Gastroesophageal sphincter (tissue), 4 donors: ENCODE measurements around the gene ITPKB. TPM values are rescaled to one million over a fixed set of nuclear protein-coding genes. Genes with fewer than 3 reads are reported as not detected.
A peak's percentile ranks its signal among the peaks of the same experiment; 100 is the strongest.

Experiments
- ATAC-seq: fragments of 150-250 bp; one replicate; pipeline ENCODE4 v1.9.1; 2016; ENCODE audit warnings: mild to moderate bottlenecking, moderate library complexity
- H3K27ac ChIP-seq, 4 donors: fragments of 200-600 bp; sonication (generic) in 3 of 4; 1 replicate in 3 of 4; 2 replicates in 1 of 4; pipeline ENCODE4 v1.5.1; 2016 to 2019
- H3K27me3 ChIP-seq: fragments of 200-600 bp; sonication (generic); one replicate; pipeline ENCODE4 v1.5.1; 2019
- H3K36me3 ChIP-seq, 2 donors: fragments of 200-600 bp; sonication (generic); one replicate each; pipeline ENCODE4 v1.5.1; 2019; ENCODE audit warnings: control low read depth in 1 of 2
- H3K4me1 ChIP-seq, 3 donors: fragments of 200-600 bp; sonication (generic); 1 replicate in 2 of 3; 2 replicates in 1 of 3; pipeline ENCODE4 v1.5.1; 2016 to 2019; ENCODE audit warnings: control low read depth in 2 of 3
- H3K4me3 ChIP-seq, 2 donors: fragments of 200-600 bp; sonication (generic); one replicate each; pipeline ENCODE4 v1.5.1; 2019; ENCODE audit warnings: mild to moderate bottlenecking in 1 of 2, moderate library complexity in 1 of 2
- H3K9me3 ChIP-seq, 3 donors: fragments of 200-600 bp; sonication (generic); one replicate each; pipeline ENCODE4 v1.5.1; 2017 to 2019; ENCODE audit warnings: control low read depth in 2 of 3
- CTCF ChIP-seq, 4 experiments: fragments of 200-600 bp in 2 of 4; fragments of 450-650 bp in 2 of 4; sonication (generic) in 1 of 4; IDR thresholded peaks; one replicate each; pipeline ENCODE4 v1.5.1; 2017 to 2019; ENCODE audit warnings: antibody characterized with exemption in 4 of 4, mild to moderate bottlenecking in 2 of 4, moderate library complexity in 2 of 4
- EP300 ChIP-seq: sonication (generic); formaldehyde crosslinking; IDR thresholded peaks from one replicate; pipeline ENCODE4 v1.6.1; 2017; ENCODE audit warnings: antibody characterized with exemption, mild to moderate bottlenecking
- POLR2A ChIP-seq, 2 donors: fragments of 450-650 bp; IDR thresholded peaks; one replicate each; pipeline ENCODE4 v1.6.1; 2017; ENCODE audit warnings: antibody characterized with exemption in 2 of 2, mild to moderate bottlenecking in 2 of 2, moderate library complexity in 1 of 2
- POLR2AphosphoS5 ChIP-seq: sonication (generic); formaldehyde crosslinking; IDR thresholded peaks from one replicate; pipeline ENCODE4 v1.6.1; 2017; ENCODE audit warnings: antibody characterized with exemption
- WGBS, 2 donors: methylation state at CpG; one replicate each; pipeline ENCODE4 v1.1.5; 2018; ENCODE audit warnings: low coverage in 1 of 2; 5-methylcytosine and 5-hydroxymethylcytosine counted together
- total RNA-seq, 4 donors: library from RNA; depleted of rRNA; stranded (reverse); fragments of >200 nt; gene quantifications; one replicate each; pipeline ENCODE4 v1.1.0, GENCODE V29; 2016

The ITPKB gene
- total RNA-seq, 4 donors from 2014 or later, result 75.0 to 184 (median 94.2) TPM

DNA sequence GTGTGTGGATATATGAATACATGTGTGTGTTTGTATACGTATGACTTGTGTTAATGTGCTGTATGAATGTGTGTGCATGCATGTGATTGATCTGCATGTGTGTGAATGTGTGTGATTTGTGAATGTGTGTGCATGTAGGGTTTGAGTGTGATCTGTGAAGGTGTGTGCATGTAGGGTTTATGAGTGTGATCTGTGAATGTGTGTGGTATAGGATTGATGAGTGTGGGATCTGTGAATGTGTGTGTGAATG is 102.3 kb downstream of the ITPKB start:
- Histone ChIP-seq H3K4me1 (peaks cover 3 to 42% (median 22%) of the 10 kb centered on the region in 3 donors), H3K9me3 (no peaks in the 10 kb centered on the region), H3K4me3 (no peak overlapping the region), H3K36me3 (peaks cover 0 to 91% of the 10 kb centered on the region in 2 donors), H3K27me3 (no peaks in the 10 kb centered on the region), H3K27ac (peak overlapping the region in 2 of 4 donors; percentile 84 to 87)
- no peak for ATAC-seq
- TF ChIP-seq POLR2A (IDR thresholded peaks at IDR 0.05), result no peak
- no peak for TF ChIP-seq EP300
- no peak for TF ChIP-seq POLR2AphosphoS5
- no peak for TF ChIP-seq CTCF (IDR thresholded peaks at IDR 0.05)
- WGBS, 2 donors, result 55% methylated on average over 1 of the region's 1 CpG; no CpG with 5 or more reads in 1 of the 2 donors

GRCh38 chr1:226635456-226635941 is 103.6 kb downstream of the ITPKB start:
- 91% methylated on average over 4 of the region's 11 CpGs; no CpG with 5 or more reads in 1 of the 2 donors for WGBS, 2 donors
- Histone ChIP-seq H3K36me3 (peaks cover 0 to 87% of the 10 kb centered on the region in 2 donors), H3K4me1 (peaks cover 3 to 51% (median 19%) of the 10 kb centered on the region in 3 donors), H3K9me3 (no peaks in the 10 kb centered on the region), H3K27me3 (no peaks in the 10 kb centered on the region), H3K4me3 (no peak overlapping the region), H3K27ac (peak overlapping the region in 2 of 4 donors; percentile 84 to 87)
- no peak for TF ChIP-seq EP300
- no peak for TF ChIP-seq CTCF (IDR thresholded peaks at IDR 0.05)
- no peak for TF ChIP-seq POLR2A (IDR thresholded peaks at IDR 0.05)
- no peak for TF ChIP-seq POLR2AphosphoS5
- ATAC-seq, result no peak

DNA sequence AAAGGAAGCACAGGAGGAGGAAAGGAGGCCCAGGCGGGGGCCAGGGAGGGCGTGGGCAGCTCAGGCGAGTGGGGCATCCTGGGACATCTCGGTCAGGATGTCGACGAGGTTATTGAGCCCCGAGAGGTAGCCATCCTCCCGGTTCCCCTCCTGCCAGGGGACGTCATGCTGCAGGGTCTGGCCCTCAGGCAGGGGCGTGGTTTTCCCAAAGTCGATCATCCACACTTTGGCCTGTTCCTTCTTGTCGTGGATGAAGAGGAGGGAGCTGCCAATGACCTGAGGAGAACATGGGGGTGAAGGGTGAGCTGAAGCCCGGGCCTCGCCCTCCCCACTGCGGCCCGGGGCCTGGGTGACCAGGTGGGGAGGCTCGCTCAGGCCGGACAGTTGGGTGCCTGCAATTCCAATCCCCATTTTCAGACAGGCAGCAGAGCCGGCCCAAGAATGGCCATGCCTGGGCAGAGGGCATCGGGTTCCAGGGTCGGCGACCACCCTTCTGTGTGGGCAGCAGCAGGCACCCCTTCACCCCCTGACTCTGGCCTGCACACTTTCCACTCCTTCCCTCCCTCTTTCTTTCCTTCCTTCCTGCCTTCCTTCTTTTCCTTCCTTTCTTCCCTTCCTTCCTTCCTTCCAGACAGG is 104.4 kb downstream of the ITPKB start:
- Histone ChIP-seq H3K27me3 (no peaks in the 10 kb centered on the region), H3K9me3 (no peaks in the 10 kb centered on the region), H3K36me3 (peaks cover 0 to 86% of the 10 kb centered on the region in 2 donors), H3K27ac (peak overlapping the region in 2 of 4 donors; percentile 84 to 87), H3K4me1 (peaks cover 3 to 51% (median 19%) of the 10 kb centered on the region in 3 donors), H3K4me3 (no peak overlapping the region)
- WGBS, 2 donors, result 67% methylated on average over 6 of the region's 22 CpGs; no CpG with 5 or more reads in 1 of the 2 donors
- ATAC-seq, result no peak
- TF ChIP-seq CTCF (IDR thresholded peaks at IDR 0.05), result no peak
- no peak for TF ChIP-seq POLR2AphosphoS5
- no peak for TF ChIP-seq EP300
- no peak for TF ChIP-seq POLR2A (IDR thresholded peaks at IDR 0.05)

GRCh38 chr1:226634166-226634588 is 104.9 kb downstream of the ITPKB start:
- H3K27me3 ChIP-seq, result no peaks in the 10 kb centered on the region
- peak; percentile 69 for ATAC-seq

More at GRCh38 chr1:226634166-226634588, 104.9 kb downstream of the ITPKB start:
- Histone ChIP-seq H3K4me1 (peaks cover 3 to 51% (median 19%) of the 10 kb centered on the region in 3 donors), H3K4me3 (no peak overlapping the region), H3K27ac (peak overlapping the region in 3 of 4 donors; percentile 4 to 87 (median 84)), H3K36me3 (peaks cover 0 to 81% of the 10 kb centered on the region in 2 donors), H3K9me3 (no peaks in the 10 kb centered on the region)
- WGBS, 2 donors, result no CpG with 5 or more reads among the region's 6 CpGs
- TF ChIP-seq EP300 (no peak), POLR2AphosphoS5 (peak; percentile 33), CTCF (IDR thresholded peaks at IDR 0.05) (peak in 3 of 4 experiments; percentile 96 to 98 (median 97)), POLR2A (IDR thresholded peaks at IDR 0.05) (no peak)
